HG03064 (cell line): ENCODE data around the gene TTC33.

Experiments used
- ATAC-seq: cut with Tn5 transposase; IDR thresholded peaks from one replicate; pipeline ENCODE4 v1.9.1; 2021; ENCODE audit warnings: low read depth; ENCODE audit not compliant: unreplicated experiment

The TTC33 gene

DNA sequence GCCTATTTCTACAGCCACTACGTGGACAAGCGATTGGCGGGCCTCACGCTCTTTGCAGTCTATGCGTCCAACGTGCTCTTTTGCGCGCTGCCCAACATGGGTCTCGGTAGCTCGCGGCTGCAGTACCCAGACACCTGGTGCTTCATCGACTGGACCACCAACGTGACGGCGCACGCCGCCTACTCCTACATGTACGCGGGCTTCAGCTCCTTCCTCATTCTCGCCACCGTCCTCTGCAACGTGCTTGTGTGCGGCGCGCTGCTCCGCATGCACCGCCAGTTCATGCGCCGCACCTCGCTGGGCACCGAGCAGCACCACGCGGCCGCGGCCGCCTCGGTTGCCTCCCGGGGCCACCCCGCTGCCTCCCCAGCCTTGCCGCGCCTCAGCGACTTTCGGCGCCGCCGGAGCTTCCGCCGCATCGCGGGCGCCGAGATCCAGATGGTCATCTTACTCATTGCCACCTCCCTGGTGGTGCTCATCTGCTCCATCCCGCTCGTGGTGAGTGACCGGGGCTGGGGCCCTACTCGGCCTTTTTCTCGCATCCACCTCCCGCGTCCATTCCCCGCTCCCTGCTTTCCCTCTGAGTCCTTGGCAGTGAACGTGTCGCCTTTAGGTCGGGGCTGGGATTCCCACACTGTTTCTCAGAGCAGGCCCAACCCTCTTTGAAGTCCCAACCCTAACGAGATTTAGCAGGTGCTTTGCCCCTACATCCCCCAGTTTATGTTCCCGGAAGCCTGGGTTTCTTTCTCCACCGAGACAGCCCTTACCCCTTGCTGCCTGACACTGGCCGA, 74.2 kb downstream of the TTC33 start:
- ATAC-seq = peak; percentile 28

DNA sequence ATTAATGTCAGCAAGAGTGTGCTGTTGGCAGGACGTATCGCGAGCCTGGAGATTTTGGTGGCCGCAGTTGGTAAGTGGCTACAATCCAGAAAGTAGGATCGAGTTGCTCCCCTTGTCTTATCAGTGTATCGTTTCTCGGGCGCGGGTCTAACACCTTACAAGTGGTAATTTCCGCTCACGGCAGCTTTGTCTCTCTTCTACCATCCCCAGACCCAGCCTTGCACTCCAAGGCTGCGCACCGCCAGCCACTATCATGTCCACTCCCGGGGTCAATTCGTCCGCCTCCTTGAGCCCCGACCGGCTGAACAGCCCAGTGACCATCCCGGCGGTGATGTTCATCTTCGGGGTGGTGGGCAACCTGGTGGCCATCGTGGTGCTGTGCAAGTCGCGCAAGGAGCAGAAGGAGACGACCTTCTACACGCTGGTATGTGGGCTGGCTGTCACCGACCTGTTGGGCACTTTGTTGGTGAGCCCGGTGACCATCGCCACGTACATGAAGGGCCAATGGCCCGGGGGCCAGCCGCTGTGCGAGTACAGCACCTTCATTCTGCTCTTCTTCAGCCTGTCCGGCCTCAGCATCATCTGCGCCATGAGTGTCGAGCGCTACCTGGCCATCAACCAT, 74.9 kb downstream of the TTC33 start:
- no peak for ATAC-seq

DNA sequence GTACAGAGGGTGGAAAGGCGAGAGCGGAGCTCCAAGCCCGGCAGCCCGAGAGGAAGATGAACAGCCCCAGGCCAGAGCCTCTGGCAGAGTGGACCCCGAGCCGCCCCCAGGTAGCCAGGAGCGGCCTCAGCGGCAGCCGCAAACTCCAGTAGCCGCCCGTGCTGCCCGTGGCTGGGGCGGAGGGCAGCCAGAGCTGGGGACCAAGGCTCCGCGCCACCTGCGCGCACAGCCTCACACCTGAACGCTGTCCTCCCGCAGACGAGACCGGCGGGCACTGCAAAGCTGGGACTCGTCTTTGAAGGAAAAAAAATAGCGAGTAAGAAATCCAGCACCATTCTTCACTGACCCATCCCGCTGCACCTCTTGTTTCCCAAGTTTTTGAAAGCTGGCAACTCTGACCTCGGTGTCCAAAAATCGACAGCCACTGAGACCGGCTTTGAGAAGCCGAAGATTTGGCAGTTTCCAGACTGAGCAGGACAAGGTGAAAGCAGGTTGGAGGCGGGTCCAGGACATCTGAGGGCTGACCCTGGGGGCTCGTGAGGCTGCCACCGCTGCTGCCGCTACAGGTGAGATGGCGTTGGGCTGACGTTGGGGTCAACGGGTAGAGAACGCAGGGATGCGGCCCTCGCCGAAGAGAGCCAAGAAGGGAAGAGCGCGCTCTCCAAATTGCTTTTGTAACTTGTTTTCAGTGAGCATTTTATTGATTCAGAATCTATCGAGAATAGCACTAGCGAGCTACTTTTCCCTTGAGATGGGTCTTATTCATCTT, 75.7 kb downstream of the TTC33 start, which contains the start of gene PTGER4:
Gene PTGER4 (plus strand): TSS at position 3 of the 769 bp plus-strand sequence. CDS start 1,079 bp downstream, outside the sequence.
- ATAC-seq = peak; percentile 10

DNA sequence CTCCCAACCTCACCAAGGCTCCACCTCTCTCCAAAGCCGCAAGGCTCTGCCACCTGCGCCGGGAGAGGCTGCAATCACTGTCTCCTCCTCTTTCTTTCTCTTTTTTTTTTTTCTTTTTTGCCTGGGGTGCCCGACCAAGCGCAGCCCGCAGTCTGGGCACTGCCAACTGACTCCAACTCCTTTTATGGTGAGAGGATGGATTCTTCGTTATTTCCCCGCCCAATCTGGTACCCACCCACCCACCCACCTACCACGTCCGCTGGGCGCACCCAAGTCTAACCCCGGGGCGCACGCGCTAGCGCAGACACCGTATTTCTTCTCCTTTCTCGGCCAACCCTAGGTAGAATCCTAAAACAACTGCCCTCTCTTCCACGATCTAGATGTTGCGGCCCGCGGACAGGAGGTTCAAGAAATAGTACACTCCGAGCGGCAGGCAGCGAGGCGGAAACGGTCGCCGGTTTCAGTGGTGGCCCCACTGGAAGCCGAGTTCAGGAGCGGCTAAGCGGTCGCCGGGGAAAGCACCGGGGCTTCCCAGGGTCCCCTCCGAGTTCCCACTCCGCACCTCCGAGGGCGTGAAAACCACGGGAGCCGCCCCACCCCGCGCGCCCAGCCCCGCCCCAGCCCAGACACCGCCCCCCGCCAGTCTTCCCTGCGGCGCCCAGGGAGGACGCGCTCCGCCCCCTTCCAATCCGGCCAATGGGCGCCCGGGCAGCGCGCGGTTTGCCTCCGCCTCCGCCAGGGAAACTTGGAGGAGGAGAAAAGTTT, 76.4 kb downstream of the TTC33 start:
- peak; percentile 63 for ATAC-seq

DNA sequence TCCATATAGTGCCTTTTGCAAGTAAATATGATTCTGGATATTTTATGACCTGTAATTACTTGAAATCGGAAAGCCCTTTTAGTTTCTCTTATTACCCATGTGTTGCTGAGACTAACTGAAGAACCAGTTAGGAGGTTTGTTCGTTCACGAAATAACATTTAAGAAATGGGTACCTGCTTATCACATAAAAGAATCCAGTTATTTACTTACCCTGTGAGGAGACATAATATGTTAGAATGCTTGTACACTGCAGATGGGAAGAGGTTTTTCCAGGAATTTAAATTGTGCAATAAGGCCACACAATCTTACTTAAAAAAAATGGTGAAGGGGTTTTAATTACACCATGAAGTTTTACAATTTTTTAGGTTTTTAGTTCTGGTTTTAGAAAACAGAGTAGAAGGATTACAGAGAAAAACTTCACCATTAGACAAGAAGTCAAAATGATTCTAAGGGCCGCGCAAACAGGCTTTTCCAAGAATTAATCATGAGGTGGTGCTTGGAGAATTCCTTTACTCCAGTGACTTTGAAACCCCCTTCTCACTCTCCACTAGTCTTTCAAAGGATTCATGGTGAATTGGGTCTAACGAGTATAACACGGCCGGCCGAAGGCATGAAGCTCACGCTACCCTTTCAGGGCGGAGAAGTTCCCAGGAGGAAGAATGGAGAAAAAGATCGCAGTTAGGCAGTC, 77.2 kb downstream of the TTC33 start:
- ATAC-seq = no peak

DNA sequence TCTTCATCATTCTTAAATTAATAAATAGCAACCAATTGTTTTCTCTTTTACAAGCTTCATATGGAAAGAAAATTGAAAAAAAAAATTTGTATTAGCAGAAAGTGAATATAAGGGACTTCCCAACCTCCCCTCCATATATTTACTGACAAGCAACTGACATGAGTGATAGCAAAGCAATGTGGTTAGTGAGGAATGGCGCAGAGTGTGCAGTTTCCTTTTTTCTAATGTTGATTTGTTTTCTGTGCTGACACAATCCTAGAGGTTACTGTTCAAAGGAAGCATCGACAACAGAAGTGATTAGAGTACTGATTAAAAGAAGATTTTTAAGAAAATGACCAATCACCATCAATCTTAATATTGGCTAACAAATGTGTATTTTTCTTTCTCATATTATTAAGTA, 77.7 kb downstream of the TTC33 start:
- no peak for ATAC-seq

DNA sequence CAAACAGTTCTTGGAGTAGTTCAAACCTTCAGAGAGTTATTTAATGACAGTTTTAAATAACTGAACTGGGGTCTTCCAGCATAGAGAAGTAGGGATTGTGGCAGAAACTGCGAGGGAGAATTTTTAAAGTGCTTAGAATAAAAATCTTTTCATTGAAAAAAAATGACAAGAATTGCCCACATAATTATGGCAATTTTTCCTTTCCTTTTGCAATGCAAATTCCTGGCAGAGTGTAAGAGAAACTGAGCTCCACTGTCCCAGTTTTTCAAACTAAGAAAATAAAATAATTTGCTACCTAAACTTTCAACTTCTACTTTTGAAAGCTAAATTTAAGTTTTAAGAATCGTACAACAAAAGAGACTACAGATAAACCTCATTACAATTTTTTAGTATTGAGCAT, 78.3 kb downstream of the TTC33 start:
- ATAC-seq = no peak

DNA sequence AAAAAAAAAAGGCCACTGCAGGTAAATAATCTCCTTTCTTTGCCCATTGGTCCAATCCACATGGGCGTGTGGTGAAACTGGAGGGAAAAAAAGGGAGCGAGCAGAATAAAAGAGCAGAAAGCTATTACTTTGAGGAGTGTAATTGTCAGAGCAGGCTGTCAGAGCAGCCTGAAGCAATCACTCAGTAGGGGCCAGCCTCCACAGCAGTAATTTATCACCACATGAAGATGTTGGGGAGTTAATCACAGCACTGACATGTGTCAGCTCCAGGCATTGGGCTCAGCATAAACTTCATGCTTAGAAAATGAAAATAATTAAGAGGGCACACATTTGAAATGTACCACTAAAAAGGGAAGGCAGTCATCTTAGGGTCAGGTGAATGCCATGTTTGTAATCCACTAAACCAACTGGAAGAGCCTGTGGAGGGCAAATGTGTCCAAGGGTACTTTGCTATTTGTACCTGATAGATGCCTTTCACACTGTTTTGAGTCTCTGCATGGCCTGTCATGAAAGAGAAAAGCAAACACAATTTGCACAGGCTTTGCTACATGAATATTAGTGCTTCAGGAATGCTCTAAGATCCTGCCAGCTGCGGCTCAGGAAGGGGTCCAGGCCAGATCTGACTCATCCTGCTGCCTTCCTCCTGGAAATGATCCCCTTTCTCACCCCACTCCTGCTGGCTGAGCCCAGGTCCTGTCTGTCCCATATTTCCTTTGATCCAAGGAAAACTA, 79.0 kb downstream of the TTC33 start:
- no peak for ATAC-seq

DNA sequence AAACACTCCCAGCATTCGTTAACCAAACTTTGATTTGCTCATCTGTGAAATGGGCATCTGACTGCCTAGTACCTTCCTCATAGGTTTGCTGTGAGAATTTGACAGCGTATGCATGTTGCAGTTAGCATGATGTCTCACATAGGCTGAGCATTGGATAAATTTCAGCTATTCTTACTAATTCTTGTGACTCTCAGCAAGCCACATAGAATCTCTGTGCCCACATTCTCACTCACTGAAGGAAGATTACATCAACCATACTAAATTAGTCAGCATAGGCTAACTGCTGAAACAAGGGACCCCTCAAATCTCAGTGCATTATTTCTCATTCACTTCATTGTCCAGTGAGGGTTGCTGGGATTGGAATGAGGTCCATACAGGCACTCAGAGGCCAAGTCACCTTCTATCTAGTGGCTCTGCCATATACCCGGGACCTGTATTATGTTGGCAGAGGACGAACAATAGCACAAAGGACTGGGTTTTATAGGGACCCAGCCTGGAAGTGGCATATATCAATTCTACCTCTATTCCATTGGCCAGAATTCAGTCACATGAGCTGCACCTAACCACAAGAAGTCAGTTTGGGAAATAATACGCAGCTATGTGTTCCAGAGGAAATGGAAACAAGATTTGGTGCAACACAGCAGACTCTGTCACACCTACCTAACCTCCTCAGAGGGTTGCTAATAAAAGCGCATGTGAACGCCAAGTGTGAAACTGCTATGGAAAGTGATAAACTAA, 80.2 kb downstream of the TTC33 start:
- no peak for ATAC-seq

DNA sequence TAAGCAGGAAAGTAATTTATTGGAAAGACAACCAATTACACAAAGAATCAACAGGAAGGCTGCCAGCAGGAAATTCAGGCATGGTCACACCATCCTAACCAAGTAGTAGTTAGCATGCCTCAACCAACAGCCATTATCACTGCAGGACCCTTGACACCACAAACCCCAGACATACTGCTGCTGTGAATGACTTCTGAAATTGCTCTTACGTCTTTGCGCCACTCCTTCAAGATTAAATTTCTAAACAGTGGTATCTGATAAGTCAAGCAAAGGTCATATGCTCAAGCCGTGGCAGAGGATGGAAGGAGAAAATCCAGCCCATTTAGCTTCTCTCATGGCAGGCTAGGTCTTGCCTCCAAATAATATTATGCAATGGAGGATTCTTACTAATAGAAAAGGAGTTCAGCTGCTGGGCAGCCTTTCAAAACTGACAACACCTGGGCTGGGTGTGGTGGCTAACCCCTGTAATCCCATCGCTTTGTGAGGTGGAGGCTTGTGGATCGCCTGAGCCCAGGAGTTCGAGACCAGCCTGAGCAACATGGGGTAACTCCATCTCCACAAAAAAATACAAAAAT, 81.0 kb downstream of the TTC33 start:
- ATAC-seq = no peak

DNA sequence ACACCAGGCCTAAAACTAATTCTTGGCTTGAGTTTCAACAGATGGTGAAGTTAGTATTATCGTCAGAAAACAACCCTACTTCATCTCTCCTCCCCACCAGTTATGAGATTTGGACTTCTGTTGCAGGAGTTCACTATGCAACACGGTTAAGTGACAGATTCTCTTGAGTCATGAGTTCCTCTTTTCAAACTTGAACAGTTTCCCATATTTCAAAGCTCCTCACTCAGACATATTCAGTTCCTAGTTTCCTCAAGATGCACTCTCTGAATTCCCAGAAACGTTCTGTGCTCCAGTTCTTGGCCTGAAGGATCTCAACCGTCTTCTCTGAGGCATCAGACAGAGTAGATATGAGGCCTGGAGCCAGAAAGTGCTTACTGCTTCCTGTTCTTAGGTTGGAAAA, 83.3 kb downstream of the TTC33 start:
- ATAC-seq = no peak

DNA sequence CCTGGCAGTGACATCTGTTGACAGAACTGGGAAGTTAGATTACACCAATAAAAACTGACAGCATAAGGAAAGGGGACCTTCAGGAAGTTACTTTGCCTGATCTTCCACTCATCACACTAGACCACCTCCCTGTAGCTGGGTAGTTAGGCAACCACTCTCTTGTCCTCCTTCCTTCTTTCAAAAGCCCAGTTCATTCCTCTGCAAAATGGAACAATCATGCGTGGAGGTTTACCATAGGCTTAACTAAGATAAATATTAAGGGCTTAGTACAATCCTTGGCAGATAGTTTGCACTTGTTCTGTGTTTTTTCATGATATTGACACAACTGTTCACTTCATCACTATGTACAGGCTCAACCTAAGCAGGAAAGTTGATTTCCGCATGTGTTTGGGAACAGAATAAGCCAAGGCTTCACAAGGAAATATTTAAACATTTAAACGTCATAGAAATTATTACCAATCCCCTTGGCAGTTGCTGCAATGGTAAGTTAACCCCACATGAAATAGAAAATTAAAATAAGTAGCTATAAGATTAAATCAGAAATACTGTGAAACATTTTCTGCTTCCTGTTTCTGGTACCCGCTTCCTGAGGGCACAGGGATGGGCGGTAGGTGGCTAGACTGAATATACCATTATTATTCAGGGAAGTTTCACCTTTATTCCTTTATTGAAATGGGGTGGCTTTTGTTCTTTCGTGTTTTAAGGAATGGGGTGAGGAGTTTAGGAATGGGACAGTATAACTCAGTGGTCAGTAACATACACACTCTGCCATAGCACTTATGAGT, 86.0 kb downstream of the TTC33 start:
- ATAC-seq = no peak

DNA sequence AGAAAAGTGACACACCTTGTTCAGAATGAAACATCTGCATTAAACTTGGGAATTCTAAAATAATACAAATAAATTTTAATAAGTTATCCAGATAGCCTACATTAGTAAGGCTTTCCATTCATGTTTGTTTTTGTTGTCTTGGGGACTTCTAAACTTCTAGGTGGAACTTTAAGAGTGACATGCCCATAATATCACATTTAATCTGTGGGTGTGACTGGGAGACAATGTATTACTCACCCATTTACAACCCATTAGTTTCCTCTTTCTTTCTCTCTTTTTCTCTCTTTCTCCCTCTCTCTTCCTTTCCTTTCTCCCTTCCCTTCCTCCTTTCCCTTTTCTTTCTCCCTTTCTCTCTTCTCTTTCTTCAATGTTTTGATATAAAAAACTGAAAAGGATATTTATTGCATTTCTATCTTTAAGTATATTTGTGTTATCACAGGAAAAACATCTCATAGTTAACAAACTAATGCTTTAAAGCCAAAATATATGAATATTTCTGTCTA, 88.5 kb downstream of the TTC33 start:
- no peak for ATAC-seq

DNA sequence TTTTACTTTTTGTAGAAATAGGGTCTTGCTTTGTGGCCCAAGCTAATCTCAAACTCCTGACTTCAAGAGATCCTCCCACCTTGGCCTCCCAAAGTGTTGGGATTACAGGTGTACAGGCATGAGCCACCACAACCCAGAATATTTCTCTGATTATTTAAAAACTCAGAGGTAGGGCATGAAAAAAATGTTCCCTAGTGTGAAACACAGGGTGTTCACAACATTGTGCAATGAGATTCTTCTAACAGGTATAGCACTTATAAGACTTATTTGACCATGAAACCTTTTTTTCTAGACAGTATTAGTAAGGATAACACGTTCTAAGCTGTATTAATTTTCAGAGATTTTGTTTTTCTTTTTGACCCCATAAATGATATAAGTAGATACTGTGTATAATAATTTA, 89.1 kb downstream of the TTC33 start:
- ATAC-seq = no peak

DNA sequence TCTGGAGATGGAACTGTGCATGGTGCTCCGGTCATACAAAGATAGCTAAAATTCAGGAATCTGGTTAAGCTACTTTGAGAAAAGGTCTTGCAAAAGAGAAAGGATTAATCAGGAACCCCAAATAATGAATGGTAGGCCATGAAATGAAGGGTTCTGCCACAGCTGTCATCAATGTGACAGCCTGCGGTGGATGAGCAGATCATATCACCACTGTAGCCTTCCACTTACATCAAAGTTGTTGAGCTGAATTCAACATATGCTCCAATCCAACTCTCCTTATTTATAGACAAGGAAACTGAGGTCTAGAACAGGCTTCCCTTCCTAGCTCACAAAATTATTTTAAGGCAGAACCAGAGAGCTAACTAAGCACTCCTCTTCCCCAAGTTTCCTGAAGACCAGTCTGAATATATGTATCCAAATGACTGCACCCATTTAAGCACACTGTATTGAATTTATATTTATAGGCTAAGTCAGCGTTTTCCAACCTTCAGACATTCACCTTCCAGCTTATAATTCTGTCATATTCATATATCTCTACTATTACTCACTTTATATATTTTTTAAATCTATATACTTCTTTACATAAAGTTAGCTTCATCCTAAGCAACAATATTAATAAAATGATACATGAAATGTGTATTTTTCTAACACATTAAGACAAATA, 90.0 kb downstream of the TTC33 start:
- ATAC-seq = no peak

DNA sequence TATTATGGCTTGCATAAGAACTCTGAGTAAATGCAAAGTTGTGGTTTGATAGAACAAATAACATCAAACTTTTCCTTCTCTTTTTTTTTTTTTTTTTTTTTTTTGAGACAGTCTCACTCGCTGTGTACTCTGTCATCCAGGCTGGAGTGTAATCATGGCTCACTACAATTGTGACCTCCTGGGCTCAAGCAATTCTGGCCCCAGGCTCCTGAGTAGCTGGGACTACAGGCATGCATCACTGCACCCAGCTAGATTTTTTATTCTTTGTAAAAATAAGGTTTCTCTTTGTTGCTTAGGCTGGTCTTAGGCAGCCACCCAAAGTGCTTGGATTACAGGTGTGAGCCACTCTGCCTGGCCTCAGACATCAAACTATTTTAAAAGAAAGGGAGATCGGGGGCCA, 95.0 kb downstream of the TTC33 start:
- no peak for ATAC-seq

DNA sequence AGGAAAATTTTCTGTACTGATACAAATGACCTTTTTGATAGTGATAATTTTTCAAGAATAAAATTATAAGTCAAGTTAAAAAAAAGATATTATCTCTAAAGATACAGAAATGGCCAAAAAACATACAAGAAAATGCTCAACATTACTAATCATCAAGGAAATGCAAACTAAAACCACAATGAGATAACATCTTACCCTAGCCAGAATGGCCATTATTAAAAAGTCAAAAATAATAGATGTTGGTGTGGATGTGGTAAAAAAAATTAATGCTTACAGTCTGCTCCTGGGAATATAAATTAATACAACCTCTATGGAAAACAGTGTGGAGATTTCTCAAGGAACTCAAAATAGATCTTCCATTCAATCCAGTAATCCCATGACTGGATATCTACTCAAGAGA, 99.0 kb downstream of the TTC33 start:
- ATAC-seq = no peak
